ENCODE data around the gene LINC00305.

Gene LINC00305

GRCh38 chr18:64115881-64116280, 33.0 kb downstream of the LINC00305 start:
- DNase-seq, result no peak

- no peak for DNase-seq
Measured at GRCh38 chr18:64111950-64112349, 36.9 kb downstream of the LINC00305 start.

GRCh38 chr18:64110692-64111480, 38.0 kb downstream of the LINC00305 start:
- DNase-seq, result no peak

- DNase-seq, result no peak
Measured at GRCh38 chr18:64103986-64104385, 44.9 kb downstream of the LINC00305 start.

GRCh38 chr18:64100116-64100922, 48.6 kb downstream of the LINC00305 start:
- no peak for DNase-seq

- DNase-seq, result no peak
Measured at GRCh38 chr18:64099244-64099643, 49.6 kb downstream of the LINC00305 start.

GRCh38 chr18:64097497-64097896, 51.4 kb downstream of the LINC00305 start:
- no peak for DNase-seq

- DNase-seq, result no peak
Measured at GRCh38 chr18:64095056-64095455, 53.8 kb downstream of the LINC00305 start.

GRCh38 chr18:64094210-64094609, 54.7 kb downstream of the LINC00305 start:
- no peak for DNase-seq

- no peak for DNase-seq
Measured at GRCh38 chr18:64091526-64091925, 57.4 kb downstream of the LINC00305 start.

- DNase-seq, result no peak
Measured at GRCh38 chr18:64090876-64091275, 58.0 kb downstream of the LINC00305 start.

- DNase-seq, result no peak
Measured at GRCh38 chr18:64083916-64084315, 65.0 kb downstream of the LINC00305 start.

- no peak for DNase-seq
Measured at GRCh38 chr18:64082513-64082912, 66.4 kb downstream of the LINC00305 start.

- no peak for DNase-seq
Measured at GRCh38 chr18:64082054-64082453, 66.8 kb downstream of the LINC00305 start.

GRCh38 chr18:64073971-64074370, 74.9 kb downstream of the LINC00305 start:
- no peak for DNase-seq

- no peak for DNase-seq
Measured at GRCh38 chr18:64055019-64055418, 93.9 kb downstream of the LINC00305 start.

GRCh38 chr18:64053246-64053645, 95.6 kb downstream of the LINC00305 start:
- DNase-seq, result no peak

GRCh38 chr18:64052772-64053171, 96.1 kb downstream of the LINC00305 start:
- DNase-seq, result no peak

- DNase-seq, result no peak
Measured at GRCh38 chr18:64044616-64045015, 104.3 kb downstream of the LINC00305 start.

GRCh38 chr18:64042728-64043358, 106.0 kb downstream of the LINC00305 start:
- DNase-seq, result no peak

- peak in 1 of 56 donors; percentile 29 for DNase-seq
Measured at GRCh38 chr18:64037812-64038414, 111.0 kb downstream of the LINC00305 start.

GRCh38 chr18:64032312-64032711, 116.6 kb downstream of the LINC00305 start:
- DNase-seq, result no peak

All from amygdala (tissue), 56 donors.